Measurements from ENCODE around the gene C2orf69. TPM values are rescaled to one million over a fixed set of nuclear protein-coding genes. Genes with fewer than 3 reads are reported as not detected.

Gene C2orf69
- total RNA-seq, 1 experiment from 2014 or later = 21.6 TPM

- TF ChIP-seq ZNF274 (IDR thresholded peaks at IDR 0.05; ENCODE audit: low read depth, low read length) = no peak
- no peak for TF ChIP-seq ATF3 (IDR thresholded peaks at IDR 0.05)
- no peak for TF ChIP-seq EZH2 (IDR thresholded peaks at IDR 0.05)
- TF ChIP-seq POLR2AphosphoS5 (IDR thresholded peaks at IDR 0.05; ENCODE audit: low read depth, low read length) = no peak
- no peak for TF ChIP-seq EGR1 (IDR thresholded peaks at IDR 0.05; ENCODE audit: low read depth)
- TF ChIP-seq EZH2phosphoT487 (IDR thresholded peaks at IDR 0.05; ENCODE audit: borderline replicate concordance) = no peak
- TF ChIP-seq RAD21 (IDR thresholded peaks at IDR 0.05; ENCODE audit: low read depth) = no peak
- no peak for TF ChIP-seq CEBPB (IDR thresholded peaks at IDR 0.05; ENCODE audit: low read depth)
- TF ChIP-seq SIN3A (IDR thresholded peaks at IDR 0.05; ENCODE audit: low read depth) = no peak
- TF ChIP-seq ZFX (IDR thresholded peaks at IDR 0.05) = no peak
These were observed 17.1 kb downstream of the C2orf69 start (continued) for GRCh38 chr2:199928226-199928625.

GRCh38 chr2:199928626-199929025 is 17.5 kb downstream of the C2orf69 start:
- ChIA-PET CTCF (no interaction called here), POLR2A (no interaction called here)
- peaks cover 1 to 5% of the 10 kb centered on the region in 2 experiments; a peak in 3 of 4 replicates for H3K4me1 ChIP-seq (ENCODE audit: control insufficient read depth in 1 of 2, insufficient read depth in 2 of 2, low read length in 2 of 2)

More at GRCh38 chr2:199928626-199929025, 17.5 kb downstream of the C2orf69 start:
- ATAC-seq = no peak
- Histone ChIP-seq H3K36me3 (ENCODE audit: control insufficient read depth in 1 of 2, insufficient read depth in 2 of 2, low read length in 2 of 2) (peaks cover 6 to 19% of the 10 kb centered on the region in 2 experiments; a peak in 3 of 4 replicates), H3K27me3 (ENCODE audit: insufficient read depth, low read length) (no peaks in the 10 kb centered on the region), H3K27ac (ENCODE audit: low read depth, low read length) (no peak overlapping the region), H4K20me1 (ENCODE audit: insufficient read depth) (peaks cover 6% of the 10 kb centered on the region; the same call in 1 of the 2 replicates), H3K79me2 (ENCODE audit: insufficient read depth, low read length) (peaks cover 74% of the 10 kb centered on the region), H3K9me3 (ENCODE audit: control insufficient read depth in 1 of 2, insufficient read depth in 1 of 2, low read depth in 1 of 2, low read length in 2 of 2) (no peaks in the 10 kb centered on the region), H3K4me2 (ENCODE audit: low read length) (no peak overlapping the region), H3K4me3 (replicated peaks in 1 of 2; ENCODE audit: low read depth in 1 of 2, low read length in 2 of 2) (no peak overlapping the region), H3K9me2 (ENCODE audit: insufficient read depth) (no peaks in the 10 kb centered on the region), H3K9ac (ENCODE audit: low read length) (no peak overlapping the region), H2AFZ (ENCODE audit: low read depth, low read length, poor library complexity, severe bottlenecking) (no peak overlapping the region)
- no peak for TF ChIP-seq ZNF274 (IDR thresholded peaks at IDR 0.05; ENCODE audit: low read depth, low read length)
- TF ChIP-seq MAX (IDR thresholded peaks at IDR 0.05) = no peak
- TF ChIP-seq SIN3A (IDR thresholded peaks at IDR 0.05; ENCODE audit: low read depth) = no peak
- no peak for TF ChIP-seq ZBTB33 (IDR thresholded peaks at IDR 0.05; ENCODE audit: extremely low read depth, insufficient replicate concordance, low read length)
- no peak for TF ChIP-seq SP1 (IDR thresholded peaks at IDR 0.05; ENCODE audit: low read depth)
- TF ChIP-seq POLR2A (IDR thresholded peaks at IDR 0.05; ENCODE audit: borderline replicate concordance, extremely low read depth, insufficient read depth, insufficient read length) = no peak
- no peak for TF ChIP-seq CEBPB (IDR thresholded peaks at IDR 0.05; ENCODE audit: low read depth)
- no peak for TF ChIP-seq RAD21 (IDR thresholded peaks at IDR 0.05; ENCODE audit: low read depth)
- TF ChIP-seq EZH2phosphoT487 (IDR thresholded peaks at IDR 0.05; ENCODE audit: borderline replicate concordance) = no peak
- no peak for TF ChIP-seq EGR1 (IDR thresholded peaks at IDR 0.05; ENCODE audit: low read depth)
- no peak for TF ChIP-seq ELF1 (IDR thresholded peaks at IDR 0.05; ENCODE audit: borderline replicate concordance, low read depth)
- TF ChIP-seq CTCF (IDR thresholded peaks at IDR 0.05 in 2 of 3, conservative IDR thresholded peaks at IDR 0.05 in 1 of 3; ENCODE audit: borderline replicate concordance in 1 of 3, insufficient read depth in 1 of 3, low read depth in 2 of 3, low read length in 2 of 3) = no peak
- TF ChIP-seq YY1 (IDR thresholded peaks at IDR 0.05; ENCODE audit: extremely low read depth, insufficient replicate concordance, low read depth, low read length) = no peak
- no peak for TF ChIP-seq SRF (IDR thresholded peaks at IDR 0.05; ENCODE audit: low read depth)
- TF ChIP-seq TCF7L2 (IDR thresholded peaks at IDR 0.05; ENCODE audit: borderline replicate concordance, extremely low read depth, insufficient read depth, insufficient read length) = no peak
- no peak for TF ChIP-seq JUND (IDR thresholded peaks at IDR 0.05)
- RAD21 ChIA-PET (ENCODE audit: low non-redundant PET in 1 of 2, low total read pairs in 2 of 2, uncharacterized antibody in 2 of 2, unreplicated experiment in 2 of 2) = no interaction called here
- intact Hi-C loops (cut with micrococcal nuclease) = no loop called here
- no TSS peak for BruUV-seq (replicated peaks)
- no peak for DNase-seq (ENCODE audit: low read depth, low spot score)

All from HCT116 (cell line).